NCI-H128 (cell line): ENCODE results near the gene TRIM45.
"Not testable (repeated sequence)": the region's sequence is repeated elsewhere in the genome, so short reads cannot be mapped to it uniquely, and the experiment has no call there.

ENCODE experiments used
- DNase-seq: peaks from one replicate; lab custom pipeline; 2025; ENCODE audit not compliant: unreplicated experiment; lab: John Stamatoyannopoulos, UW

TRIM45 gene

DNA sequence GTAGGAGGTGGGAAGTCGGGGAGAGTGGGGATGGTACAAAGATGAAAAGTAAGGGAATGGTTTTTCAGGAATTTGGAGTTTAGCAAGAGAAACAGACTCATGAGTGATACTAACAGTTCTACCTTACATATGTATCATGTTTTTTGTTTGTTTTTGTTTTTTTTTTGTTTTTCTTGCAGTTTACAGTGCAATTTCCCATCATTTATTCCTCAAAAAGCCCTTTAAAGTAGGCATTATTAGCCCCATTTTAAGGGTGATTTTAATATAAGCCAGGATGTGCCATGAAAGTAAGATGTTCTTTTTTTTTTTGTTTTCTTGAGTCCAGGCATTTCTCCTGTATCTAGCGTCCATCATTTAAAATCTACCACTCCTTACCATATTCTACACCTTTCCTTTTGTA lies 13.8 kb upstream of the TRIM45 start:
- DNase-seq = no peak

DNA sequence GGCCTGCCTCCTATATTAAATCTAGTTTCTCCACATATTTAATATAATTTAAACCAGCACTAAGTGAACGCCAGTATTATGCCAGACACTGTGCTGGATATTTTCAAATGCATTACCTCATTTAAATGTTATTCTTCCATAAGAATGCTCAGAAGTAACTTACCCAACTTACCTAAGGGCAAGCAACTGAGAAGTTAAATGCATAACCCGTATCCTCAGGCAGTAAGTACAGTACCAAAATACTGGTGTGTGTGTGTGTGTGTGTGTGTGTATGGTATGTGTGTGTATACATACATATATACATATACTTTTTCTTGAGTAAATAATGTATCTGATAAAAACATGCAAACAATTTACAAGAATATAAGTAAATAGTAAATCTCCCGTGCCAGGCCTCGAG lies 9.0 kb upstream of the TRIM45 start:
- DNase-seq = no peak

DNA sequence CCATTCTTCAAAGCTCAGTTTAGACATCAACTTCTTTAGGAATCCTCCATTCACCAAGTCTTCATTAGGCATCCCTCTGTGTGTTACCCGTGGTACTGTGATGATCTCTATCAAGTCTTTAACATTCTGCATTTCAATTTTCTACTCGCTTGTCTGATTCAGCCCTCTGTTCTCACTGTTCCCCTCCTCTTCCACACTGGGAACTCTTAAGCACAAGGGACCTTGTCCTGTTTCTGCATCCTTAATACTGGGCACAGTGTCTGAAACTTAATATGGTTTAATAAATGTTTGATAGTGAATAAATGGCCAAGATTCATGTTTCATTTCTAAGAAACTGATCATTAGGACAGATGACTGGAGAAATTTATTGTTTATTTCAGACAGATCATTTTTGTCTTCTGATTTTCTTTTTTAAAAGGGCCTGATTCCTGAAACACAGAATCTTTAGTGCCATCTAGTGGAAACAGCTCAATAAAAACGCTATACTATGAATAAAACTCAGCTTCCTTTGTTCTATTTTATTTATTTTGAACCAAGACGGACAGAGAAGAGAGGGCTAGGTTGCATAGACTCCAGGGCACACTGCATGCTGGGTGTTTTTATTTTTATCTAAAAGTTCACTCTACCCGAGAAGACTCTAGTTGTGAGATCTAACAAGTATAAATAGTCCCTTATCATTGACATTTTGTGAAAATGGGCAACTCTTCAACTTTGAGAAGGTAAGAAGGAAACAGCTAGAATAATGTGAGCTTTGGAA lies 7.0 kb upstream of the TRIM45 start:
- DNase-seq = peak; percentile 32

DNA sequence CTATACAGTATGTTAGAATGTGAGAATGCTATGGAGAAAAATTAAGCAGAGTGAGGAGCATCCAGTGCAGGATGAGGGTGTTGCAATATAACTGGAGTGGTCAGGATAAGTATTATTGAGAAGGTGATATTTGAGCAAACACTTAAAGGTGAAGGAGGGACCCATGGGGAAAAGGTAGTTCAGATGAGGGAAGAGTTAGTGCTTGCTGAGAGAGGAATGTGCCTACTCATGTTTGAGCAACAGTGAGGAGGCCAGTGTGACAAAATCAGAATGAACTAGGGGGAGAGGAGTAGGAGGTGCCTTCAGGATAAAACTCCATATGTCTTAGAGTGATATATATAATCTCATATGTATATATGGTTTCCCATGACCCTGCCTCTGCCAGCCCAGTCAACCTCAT lies 6.2 kb upstream of the TRIM45 start:
- no peak for DNase-seq

DNA sequence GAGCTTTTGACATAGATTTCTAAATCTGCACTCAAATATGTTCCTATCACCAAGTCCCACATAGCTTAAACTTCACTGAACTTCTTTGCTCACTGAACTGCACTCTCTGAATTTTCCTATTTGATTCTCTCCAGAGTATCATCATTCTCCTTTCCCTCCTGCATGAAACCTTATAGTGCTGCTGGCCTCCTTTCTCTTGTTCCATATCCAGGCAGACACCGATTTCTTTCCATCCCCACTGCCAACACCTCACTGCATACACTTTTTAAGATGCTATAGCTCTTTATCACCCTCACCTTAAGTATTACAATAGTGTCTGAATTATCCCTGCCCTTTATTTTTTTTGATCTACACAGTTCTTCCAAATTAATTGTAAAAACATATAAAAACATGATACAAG lies 3.1 kb upstream of the TRIM45 start:
- no peak for DNase-seq

DNA sequence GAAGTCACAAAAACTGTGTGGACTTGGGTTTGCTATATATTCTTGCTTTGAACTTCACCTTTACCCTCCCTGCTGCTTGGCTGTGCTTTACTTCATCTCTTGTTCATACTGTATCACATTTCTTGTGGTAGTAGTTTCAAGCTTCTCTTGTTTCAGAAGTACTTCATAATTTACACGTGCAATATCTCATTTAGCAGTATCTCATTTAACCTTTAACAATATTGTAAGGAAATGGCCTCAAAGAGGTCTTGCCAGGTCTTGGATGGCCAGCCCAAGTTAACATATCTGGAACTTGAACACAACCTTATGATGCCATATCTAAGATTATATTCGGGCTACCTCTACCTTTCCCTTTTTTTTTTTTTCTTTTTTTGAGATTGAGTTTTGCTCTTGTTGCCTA lies 1.7 kb upstream of the TRIM45 start:
- no peak for DNase-seq

DNA sequence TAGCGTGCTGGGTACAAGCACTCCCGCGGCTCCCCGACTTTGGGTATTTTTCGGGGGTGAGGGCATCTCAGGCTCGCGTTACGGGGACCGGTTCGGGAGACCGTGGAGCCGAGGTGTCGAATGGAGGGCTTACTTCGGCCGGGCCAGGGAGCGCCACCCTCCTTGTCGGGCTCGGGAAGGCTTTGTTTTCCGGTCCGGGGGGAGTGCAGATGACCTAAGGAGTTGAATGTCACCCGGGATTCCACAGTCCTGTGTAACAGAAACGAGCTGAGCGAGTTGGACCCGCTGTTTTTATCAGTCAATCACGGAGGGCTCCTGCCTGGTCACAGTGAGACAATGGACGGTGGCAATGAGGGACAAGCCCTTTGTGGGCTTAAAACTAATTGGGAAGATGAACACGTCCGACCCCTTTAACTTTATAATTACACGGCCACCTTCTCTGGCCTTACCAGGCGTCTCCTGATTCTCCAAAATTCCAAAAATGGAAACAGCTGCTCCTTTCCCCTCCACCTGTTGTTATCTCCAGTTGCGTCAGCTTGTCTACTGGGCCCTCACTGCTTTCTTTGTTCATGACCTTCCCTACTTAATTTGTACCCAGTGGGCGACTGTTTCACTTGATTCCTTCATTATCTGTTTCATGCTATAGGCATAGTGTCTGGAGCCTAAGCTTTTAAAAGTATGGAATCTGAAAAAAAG lies 929 bp upstream of the TRIM45 start:
- DNase-seq = no peak

DNA sequence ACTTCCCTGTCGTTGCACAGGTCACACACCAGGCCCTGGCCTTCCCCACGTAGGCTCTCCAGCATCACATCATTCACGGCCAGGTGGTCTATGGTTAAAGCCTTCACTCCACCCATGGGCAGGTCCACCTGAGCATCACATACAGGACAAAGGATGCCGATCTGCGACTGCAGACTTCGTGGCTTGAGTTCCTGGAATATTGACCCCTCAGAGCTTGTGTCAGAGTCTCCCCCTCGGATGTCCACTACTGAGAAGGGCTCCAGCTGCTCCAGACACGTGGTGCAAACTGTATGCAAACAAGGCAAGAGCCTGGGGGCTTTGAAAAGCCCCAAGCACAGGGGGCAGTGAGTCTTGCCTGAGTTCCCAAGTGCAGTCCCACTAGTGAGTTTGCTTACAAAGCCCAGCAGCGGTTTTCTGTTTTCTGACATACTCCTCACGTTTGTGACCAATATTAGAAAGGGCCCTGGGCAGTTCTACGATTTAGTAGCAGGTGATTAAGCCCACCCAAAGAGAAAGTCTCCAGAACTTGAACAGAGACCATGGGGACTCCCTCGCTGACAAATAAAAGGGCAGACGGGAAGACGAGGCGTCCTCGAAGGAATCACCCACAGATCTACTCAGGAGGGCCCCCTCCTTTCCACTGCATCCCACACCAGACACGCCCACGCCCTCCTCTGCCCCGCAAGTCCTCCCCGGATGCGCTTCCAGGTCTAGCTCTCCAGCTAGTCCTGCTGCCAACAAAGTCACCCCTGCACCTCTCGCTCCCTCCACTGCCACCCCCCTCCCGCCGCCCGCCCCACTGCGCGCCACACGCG lies 568 bp downstream of the TRIM45 start:
- no peak for DNase-seq

DNA sequence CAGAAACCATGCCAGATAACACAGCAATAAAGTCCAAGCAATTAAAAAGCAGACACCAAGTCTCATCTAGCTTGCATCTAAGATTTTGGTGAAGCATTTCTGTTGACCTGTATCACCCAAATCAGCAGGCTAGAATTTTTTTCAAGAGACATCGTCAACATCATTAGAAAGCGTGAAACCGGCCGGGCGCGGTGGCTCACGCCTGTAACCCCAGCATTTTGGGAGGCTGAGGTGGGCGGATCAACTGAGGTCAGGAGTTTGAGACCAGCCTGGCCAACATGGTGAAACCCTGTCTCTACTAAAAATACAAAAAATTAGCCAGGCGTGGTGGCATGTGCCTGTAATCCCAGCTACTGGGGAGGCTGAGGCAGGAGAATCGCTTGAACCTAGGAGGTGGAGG lies 2.4 kb downstream of the TRIM45 start:
- not testable (repeated sequence) for DNase-seq

DNA sequence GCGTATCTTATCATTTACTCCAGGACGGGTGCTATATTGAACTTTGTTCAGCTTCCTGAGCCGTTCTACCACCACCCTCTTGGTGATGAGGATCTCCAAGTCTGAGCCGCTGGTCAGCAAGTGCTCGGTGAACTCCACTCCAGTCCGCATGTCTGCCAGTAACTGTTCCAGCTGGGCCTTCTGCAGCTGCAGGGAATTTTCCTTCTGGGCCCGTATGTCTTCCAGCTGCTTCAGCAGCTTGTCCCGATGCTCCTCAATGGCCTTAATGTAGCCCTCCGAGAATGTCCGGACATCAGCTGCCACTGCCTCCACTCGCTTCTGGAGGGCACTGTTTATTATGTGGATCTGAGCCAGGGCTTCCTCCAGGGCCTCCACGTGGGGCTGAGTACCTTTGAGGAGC lies 3.4 kb downstream of the TRIM45 start:
- DNase-seq = no peak

DNA sequence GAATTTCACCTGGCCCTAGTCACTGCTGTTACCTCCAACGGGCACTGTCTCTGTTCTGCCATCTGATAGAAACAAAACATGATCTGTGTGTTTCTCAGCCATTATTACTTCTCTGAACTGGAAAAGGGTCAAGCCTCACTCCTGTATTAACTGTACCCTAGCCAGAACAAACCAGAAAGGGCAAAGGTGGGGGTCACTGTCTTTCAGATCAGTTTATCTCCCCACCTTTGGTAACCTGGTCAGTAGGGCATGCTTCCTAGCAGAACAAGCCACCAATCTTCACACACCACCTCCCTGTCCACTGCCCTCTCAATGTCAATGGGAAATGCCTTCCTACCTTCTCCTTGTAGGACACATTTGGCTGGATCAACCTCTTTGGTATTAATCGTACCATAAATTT lies 3.9 kb downstream of the TRIM45 start:
- no peak for DNase-seq

DNA sequence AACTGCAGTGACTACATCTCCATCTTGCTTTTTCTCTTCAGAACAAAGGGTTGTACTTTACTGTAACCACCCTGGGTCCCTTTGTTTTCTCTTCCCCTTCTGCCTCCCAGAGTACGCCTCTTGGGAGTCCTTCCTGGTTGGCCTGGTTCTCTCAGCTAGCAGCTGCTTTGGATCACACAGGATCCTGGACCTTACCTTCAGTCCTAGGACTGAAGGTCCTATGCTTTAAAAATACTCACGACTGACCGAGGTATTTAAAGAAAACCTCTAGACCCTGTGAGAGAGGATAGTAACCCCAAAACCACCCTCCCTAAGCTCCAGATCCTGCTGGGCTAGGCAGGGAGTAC lies 4.8 kb downstream of the TRIM45 start:
- DNase-seq = no peak

DNA sequence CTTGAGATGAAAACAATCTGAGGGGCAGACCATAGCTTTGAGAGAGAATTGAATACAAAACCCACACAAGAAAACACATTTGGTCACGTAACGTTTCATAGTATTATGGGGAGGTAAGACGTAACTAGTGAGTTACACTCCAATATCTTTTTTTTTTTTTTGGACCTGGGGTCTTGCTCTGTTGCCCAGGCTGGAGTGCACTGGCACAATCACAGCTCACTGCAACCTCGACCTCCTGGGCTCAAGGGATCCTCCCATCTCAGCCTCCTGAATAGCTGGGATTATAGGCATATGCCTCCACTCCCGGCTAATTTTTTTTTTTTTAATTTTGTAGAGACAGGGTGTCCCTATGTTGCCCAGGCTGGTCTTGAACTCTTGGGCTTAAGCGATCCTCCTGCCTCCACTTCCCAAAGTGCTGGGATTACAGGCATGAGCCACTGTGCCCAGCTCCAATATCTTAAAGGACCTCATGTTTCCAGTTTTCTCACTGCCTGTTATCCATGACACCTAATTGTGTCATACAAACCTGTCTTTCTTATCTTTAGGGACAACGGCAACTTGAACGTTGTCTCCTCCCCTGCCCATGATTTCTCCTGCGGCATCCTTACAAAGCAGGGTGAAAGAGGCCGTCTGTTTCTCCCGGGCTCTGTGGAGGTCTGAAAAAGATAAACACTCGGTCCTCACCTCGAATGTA lies 5.3 kb downstream of the TRIM45 start:
- no peak for DNase-seq

DNA sequence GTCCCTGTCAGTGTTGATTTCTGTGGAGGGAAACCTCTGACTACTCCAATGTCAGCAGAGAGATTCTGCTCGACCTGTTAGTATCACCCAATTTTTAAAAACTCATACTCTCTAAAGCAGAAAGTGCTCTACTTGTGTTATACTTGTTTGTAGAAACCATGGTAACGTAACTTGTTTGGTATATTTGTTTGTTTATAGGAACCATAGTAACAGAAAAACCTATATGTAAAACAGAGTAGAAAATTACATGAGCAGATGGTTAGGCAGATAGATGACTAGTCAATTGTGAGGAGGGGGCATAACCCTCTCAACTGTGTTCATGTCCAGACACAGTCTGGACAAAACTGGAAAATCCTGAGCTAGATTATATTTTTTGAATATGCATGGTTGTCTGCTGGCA lies 6.7 kb downstream of the TRIM45 start:
- DNase-seq = no peak

DNA sequence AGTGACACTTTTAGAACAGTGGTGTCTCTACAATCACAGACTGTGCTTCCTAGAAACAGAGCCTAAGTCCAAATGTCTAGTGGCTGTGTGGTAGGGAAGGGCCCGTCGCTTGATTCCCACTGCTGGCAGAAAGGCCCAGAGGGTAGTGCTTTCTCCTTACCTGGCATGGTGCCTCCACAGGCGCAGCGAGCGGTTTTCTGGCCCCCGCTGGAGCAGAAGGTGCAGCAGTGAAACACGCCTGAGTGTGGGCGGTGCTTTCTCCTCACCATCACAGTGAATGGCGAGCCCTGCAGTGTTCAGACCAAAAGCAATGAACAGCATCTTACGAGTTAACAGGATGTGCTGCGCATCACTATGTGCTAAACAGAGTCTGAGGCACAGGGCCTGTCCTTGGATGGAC lies 8.3 kb downstream of the TRIM45 start:
- no peak for DNase-seq

DNA sequence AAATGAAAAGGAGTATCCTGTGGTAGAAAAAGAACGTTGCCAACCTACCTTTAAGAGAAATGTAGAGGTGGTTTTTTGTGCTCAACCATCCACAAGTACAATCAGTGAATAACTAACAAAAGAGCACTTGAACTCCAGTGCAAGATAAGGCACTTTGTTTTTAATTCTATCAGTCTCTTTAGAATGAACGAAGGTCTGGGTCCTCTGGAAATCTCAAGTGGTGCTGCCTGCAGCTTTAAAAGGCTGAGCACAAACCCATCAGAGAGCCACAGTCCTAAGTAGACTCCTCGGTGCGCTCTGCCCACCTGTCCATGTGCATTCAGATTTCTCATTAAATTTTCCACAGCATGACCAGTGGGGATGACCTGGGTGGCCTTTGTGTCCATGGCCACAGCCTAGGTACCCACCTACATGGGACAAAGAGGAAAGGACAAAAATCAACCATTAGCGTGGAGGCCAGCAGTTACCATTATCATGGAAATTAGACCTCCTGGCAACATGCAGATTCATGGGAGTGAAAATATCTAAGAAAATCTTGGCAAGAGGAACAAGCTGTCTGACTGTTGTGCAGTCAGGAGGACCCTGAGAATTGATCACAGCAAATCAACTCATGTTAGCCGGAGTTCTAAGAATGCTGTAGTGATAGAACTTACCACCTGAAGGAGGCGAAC lies 9.4 kb downstream of the TRIM45 start:
- DNase-seq = peak; percentile 60

DNA sequence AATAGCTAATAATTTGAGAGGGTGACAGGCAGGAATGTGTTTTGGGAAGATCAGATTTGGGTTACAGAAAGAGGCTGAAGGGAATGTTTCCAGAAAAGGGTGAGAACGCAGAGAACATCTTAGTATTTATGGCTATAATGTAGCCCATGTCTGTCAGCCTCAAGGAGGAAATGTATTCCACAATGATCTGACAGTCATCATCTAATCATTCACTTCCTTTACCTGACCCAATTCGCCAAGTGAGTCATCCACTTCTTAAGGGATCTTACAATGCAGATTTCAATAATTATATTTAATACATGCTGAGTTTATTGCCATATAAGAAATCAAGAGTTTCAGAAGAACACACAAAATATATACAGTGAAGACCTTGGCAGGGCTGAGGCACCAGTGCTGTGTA lies 10.8 kb downstream of the TRIM45 start:
- no peak for DNase-seq

DNA sequence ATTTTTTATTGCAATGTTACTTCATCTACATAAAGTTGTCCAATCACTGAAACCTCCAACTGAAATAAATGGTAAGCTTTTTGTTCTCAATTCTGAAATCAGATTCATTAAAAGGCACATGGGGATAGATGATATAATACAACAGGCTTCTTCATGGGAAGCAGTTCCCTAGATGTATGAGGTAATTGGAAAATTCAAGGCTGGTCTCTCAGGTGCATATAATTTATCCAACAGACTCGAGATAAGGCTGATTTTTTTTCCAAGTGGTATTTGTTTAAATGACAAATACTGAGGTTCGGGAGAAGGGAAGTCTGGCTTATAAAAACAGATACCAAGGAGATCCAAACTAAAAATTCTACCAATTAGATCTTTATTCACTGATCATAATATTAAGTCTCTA lies 14.2 kb downstream of the TRIM45 start:
- no peak for DNase-seq

DNA sequence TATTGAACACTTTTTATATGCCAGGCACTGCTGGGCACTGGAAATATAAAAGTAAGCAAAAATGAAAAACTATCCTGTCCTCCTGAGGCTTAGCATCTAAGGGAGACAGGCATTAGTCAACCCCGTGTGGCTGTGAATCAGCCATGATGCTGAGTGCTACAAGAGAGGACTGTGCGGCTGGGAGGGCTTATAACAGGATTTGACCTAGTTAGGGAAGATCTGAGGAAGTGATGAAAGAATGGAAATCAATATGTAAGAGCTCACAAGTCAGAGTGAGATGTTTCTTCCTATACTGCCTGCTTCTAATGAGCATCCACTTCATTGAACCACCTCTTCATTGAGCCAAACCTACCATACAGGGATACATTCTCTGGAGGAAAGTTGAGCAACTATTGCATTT lies 15.1 kb downstream of the TRIM45 start:
- no peak for DNase-seq

DNA sequence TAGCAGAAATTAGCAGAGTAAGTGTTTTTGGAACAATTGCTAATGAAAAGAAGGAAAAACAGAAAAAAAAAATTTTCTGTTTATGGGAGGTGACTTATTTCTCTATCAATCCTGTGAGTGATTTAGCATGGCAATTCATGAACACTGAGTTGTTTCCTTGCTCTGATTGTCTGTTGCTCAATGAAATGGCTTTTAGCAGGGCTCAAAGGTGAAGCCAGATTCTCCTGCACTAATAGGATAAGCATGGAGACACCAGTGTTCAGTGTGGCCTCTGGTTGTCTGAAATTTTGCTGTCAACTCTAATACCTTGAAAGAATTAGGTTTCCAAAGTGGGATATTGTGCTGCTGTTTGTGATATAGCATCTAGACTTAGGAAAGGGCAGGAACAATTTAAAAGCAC lies 15.8 kb downstream of the TRIM45 start:
- no peak for DNase-seq

DNA sequence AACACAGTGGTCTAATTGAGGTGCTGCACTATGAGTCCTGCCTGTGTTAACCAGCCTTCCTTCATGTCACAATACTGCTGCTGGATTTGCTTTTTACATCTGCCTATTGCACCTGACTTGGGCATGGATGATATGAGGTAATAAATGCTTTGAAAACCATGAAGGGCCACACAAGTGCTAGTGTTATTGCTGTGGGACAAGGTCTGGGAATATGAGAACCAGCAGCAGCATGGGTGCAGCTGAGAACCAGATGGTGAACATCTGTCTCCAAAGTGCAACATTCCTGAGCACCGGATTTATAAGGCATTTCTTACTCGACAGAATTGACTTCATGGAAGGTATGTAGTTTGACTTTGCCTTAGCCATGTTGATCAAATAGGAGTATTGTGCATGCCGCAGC lies 16.6 kb downstream of the TRIM45 start:
- DNase-seq = no peak
